ENCODE results near the gene LRP3. TPM values are rescaled to one million over a fixed set of nuclear protein-coding genes. Genes with fewer than 3 reads are reported as not detected.

Gene LRP3
- total RNA-seq, 1 experiment from 2014 or later, result 29.0 TPM

GRCh38 chr19:33194886-33195644 lies 935 bp downstream of the LRP3 start (continued):
- TF ChIP-seq EGR1 (IDR thresholded peaks at IDR 0.05; ENCODE audit: low read depth), result no peak
- TF ChIP-seq POLR2AphosphoS5 (IDR thresholded peaks at IDR 0.05; ENCODE audit: low read depth, low read length), result no peak
- TF ChIP-seq CEBPB (IDR thresholded peaks at IDR 0.05; ENCODE audit: low read depth), result no peak
- no peak for TF ChIP-seq JUND (IDR thresholded peaks at IDR 0.05)

GRCh38 chr19:33195645-33196347 lies 1.7 kb downstream of the LRP3 start:
- DNase-seq (ENCODE audit: low read depth, low spot score) (no peak), ATAC-seq (no peak)
- CTCF ChIA-PET, result interaction anchor here (1.2 kb wide), 1 partner anchor 12 kb away, joined by 5 read pairs; no protein-coding TSS in a partner anchor
- Histone ChIP-seq H3K79me2 (ENCODE audit: insufficient read depth, low read length) (peaks cover 14% of the 10 kb centered on the region), H3K27ac (ENCODE audit: low read depth, low read length) (peak overlapping the region; percentile 69; the same call in 1 of the 2 replicates), H3K9ac (ENCODE audit: low read length) (peak overlapping the region; percentile 54), H4K20me1 (ENCODE audit: insufficient read depth) (no peaks in the 10 kb centered on the region), H3K36me3 (ENCODE audit: control insufficient read depth in 1 of 2, insufficient read depth in 2 of 2, low read length in 2 of 2) (peaks cover 0 to 7% of the 10 kb centered on the region in 2 experiments; a peak in 1 of 4 replicates), H3K4me3 (replicated peaks in 1 of 2; ENCODE audit: low read depth in 1 of 2, low read length in 2 of 2) (peak overlapping the region; percentile 60 to 63), H3K4me1 (ENCODE audit: control insufficient read depth in 1 of 2, insufficient read depth in 2 of 2, low read length in 2 of 2) (peaks cover 11 to 18% of the 10 kb centered on the region in 2 experiments), H3K9me3 (ENCODE audit: control insufficient read depth in 1 of 2, insufficient read depth in 1 of 2, low read depth in 1 of 2, low read length in 2 of 2) (no peaks in the 10 kb centered on the region), H3K4me2 (ENCODE audit: low read length) (peak overlapping the region; percentile 75), H3K9me2 (ENCODE audit: insufficient read depth) (no peaks in the 10 kb centered on the region), H3K27me3 (ENCODE audit: insufficient read depth, low read length) (no peaks in the 10 kb centered on the region), H2AFZ (ENCODE audit: low read depth, low read length, poor library complexity, severe bottlenecking) (no peak overlapping the region)
- no TSS peak for BruUV-seq (replicated peaks)
- POLR2A ChIA-PET, result interaction anchor here (0.9 kb wide), 1 partner anchor 52 kb away, joined by 4 read pairs; no protein-coding TSS in a partner anchor
- RAD21 ChIA-PET (ENCODE audit: low non-redundant PET in 1 of 2, low total read pairs in 2 of 2, uncharacterized antibody in 2 of 2, unreplicated experiment in 2 of 2), result no interaction called here
- intact Hi-C loops (cut with micrococcal nuclease), result no loop called here
- TF ChIP-seq TCF7L2 (IDR thresholded peaks at IDR 0.05; ENCODE audit: borderline replicate concordance, extremely low read depth, insufficient read depth, insufficient read length), result no peak
- TF ChIP-seq EZH2phosphoT487 (IDR thresholded peaks at IDR 0.05; ENCODE audit: borderline replicate concordance), result no peak
- no peak for TF ChIP-seq REST (IDR thresholded peaks at IDR 0.05; ENCODE audit: low read depth)
- TF ChIP-seq ZNF274 (IDR thresholded peaks at IDR 0.05; ENCODE audit: low read depth, low read length), result no peak
- no peak for TF ChIP-seq JUND (IDR thresholded peaks at IDR 0.05)
- TF ChIP-seq CEBPB (IDR thresholded peaks at IDR 0.05; ENCODE audit: low read depth), result no peak
- TF ChIP-seq CBX3 (IDR thresholded peaks at IDR 0.05; ENCODE audit: low read depth), result no peak
- no peak for TF ChIP-seq ELF1 (IDR thresholded peaks at IDR 0.05; ENCODE audit: borderline replicate concordance, low read depth)
- no peak for TF ChIP-seq ZBTB33 (IDR thresholded peaks at IDR 0.05; ENCODE audit: extremely low read depth, insufficient replicate concordance, low read length)
- TF ChIP-seq SP1 (IDR thresholded peaks at IDR 0.05; ENCODE audit: low read depth), result no peak
- no peak for TF ChIP-seq MAX (IDR thresholded peaks at IDR 0.05)
- TF ChIP-seq ZFX (IDR thresholded peaks at IDR 0.05), result no peak
- no peak for TF ChIP-seq POLR2A (IDR thresholded peaks at IDR 0.05; ENCODE audit: borderline replicate concordance, extremely low read depth, insufficient read depth, insufficient read length)
- TF ChIP-seq EGR1 (IDR thresholded peaks at IDR 0.05; ENCODE audit: low read depth), result no peak
- no peak for TF ChIP-seq FOSL1 (IDR thresholded peaks at IDR 0.05; ENCODE audit: low read depth)
- no peak for TF ChIP-seq SIN3A (IDR thresholded peaks at IDR 0.05; ENCODE audit: low read depth)
- no peak for TF ChIP-seq RAD21 (IDR thresholded peaks at IDR 0.05; ENCODE audit: low read depth)
- no peak for TF ChIP-seq EZH2 (IDR thresholded peaks at IDR 0.05)

All from HCT116 (cell line).